DND-41 (cell line): ENCODE measurements around the gene PRR36.

ENCODE experiments used
- ATAC-seq: fragments of 200-7000 bp; cut with Tn5 transposase; 3 replicates; pipeline ENCODE4 v1.9.1; 2021; ENCODE audit warnings: low read depth; ENCODE audit not compliant: insufficient read depth
- DNase-seq: peaks from one replicate; pipeline ENCODE4 v3.0.0-alpha.2; 2020
- H2AFZ ChIP-seq: 2 replicates; pipeline ENCODE4 v1.6.0; 2012; ENCODE audit warnings: low read depth, low read length
- H3K27ac ChIP-seq: 2 replicates; pipeline ENCODE4 v1.5.1; 2012; ENCODE audit warnings: low read length, inconsistent platforms
- H3K27me3 ChIP-seq: fragments of 200-600 bp; sonication (generic); 2 replicates; pipeline ENCODE4 v1.6.0; 2012; ENCODE audit warnings: low read length, mild to moderate bottlenecking, inconsistent platforms; ENCODE audit not compliant: insufficient read depth, poor library complexity
- H3K36me3 ChIP-seq: 2 replicates; pipeline ENCODE4 v1.5.1; 2012; ENCODE audit warnings: low read length, inconsistent platforms; ENCODE audit not compliant: insufficient read depth
- H3K4me1 ChIP-seq: 2 replicates; pipeline ENCODE4 v1.5.1; 2012; ENCODE audit warnings: mild to moderate bottlenecking, low read length; ENCODE audit not compliant: insufficient read depth
- H3K4me2 ChIP-seq: 2 replicates; pipeline ENCODE4 v1.6.0; 2012; ENCODE audit warnings: mild to moderate bottlenecking, moderate library complexity, low read length, inconsistent platforms; ENCODE audit not compliant: insufficient read depth
- H3K4me3 ChIP-seq, 2 experiments: fragments of 200-600 bp in 1 of 2; shearing (Covaris generic) in 1 of 2; 2 replicates each; pipeline ENCODE4 v1.5.1; 2012 to 2016; ENCODE audit warnings: inconsistent platforms in 2 of 2, low read length in 2 of 2, mild to moderate bottlenecking in 2 of 2, low read depth in 1 of 2, moderate library complexity in 1 of 2
- H3K79me2 ChIP-seq: 2 replicates; pipeline ENCODE4 v1.6.0; 2012; ENCODE audit warnings: low read length, inconsistent platforms; ENCODE audit not compliant: insufficient read depth
- H3K9ac ChIP-seq: 2 replicates; pipeline ENCODE4 v1.6.0; 2012; ENCODE audit warnings: low read depth, mild to moderate bottlenecking, inconsistent platforms, low read length, moderate library complexity
- H3K9me3 ChIP-seq: 2 replicates; pipeline ENCODE4 v1.5.1; 2012; ENCODE audit warnings: low read length, moderate library complexity, mild to moderate bottlenecking, inconsistent platforms; ENCODE audit not compliant: insufficient read depth, severe bottlenecking
- H4K20me1 ChIP-seq: 2 replicates; pipeline ENCODE4 v1.6.0; 2012; ENCODE audit warnings: low read length; ENCODE audit not compliant: insufficient read depth
- CTCF ChIP-seq: IDR thresholded peaks from 2 replicates; pipeline ENCODE4 v1.5.1; 2012; ENCODE audit warnings: borderline replicate concordance, low read length, moderate library complexity, mild to moderate bottlenecking; ENCODE audit not compliant: poor library complexity, severe bottlenecking; ENCODE audit errors: extremely low read depth
- EZH2 ChIP-seq: IDR thresholded peaks from 3 replicates; pipeline ENCODE4 v1.6.1; 2012; ENCODE audit warnings: borderline replicate concordance, low read depth, mild to moderate bottlenecking, moderate library complexity, low read length, inconsistent platforms; ENCODE audit not compliant: severe bottlenecking

The PRR36 gene

GRCh38 chr19:7917267-7918061 is 43.3 kb upstream of the PRR36 start:
- no peak overlapping the region for H3K9ac ChIP-seq

GRCh38 chr19:7916955-7917266 is 42.7 kb upstream of the PRR36 start:
- DNase-seq (no peak), ATAC-seq (no peak)
- Histone ChIP-seq H3K9me3 (no peaks in the 10 kb centered on the region), H2AFZ (no peak overlapping the region), H4K20me1 (peaks cover 28% of the 10 kb centered on the region), H3K36me3 (peaks cover 17% of the 10 kb centered on the region), H3K27me3 (peaks cover 12% of the 10 kb centered on the region), H3K27ac (no peak overlapping the region), H3K4me2 (no peak overlapping the region), H3K79me2 (no peaks in the 10 kb centered on the region), H3K4me3 (no peak overlapping the region), H3K4me1 (peaks cover 28% of the 10 kb centered on the region), H3K9ac (no peak overlapping the region)
- TF ChIP-seq CTCF (no peak), EZH2 (no peak)

More at GRCh38 chr19:7917267-7918061, 43.3 kb upstream of the PRR36 start:
- peaks cover 26% of the 10 kb centered on the region for H4K20me1 ChIP-seq
- H3K9me3 ChIP-seq = no peaks in the 10 kb centered on the region
- no peak overlapping the region for H2AFZ ChIP-seq
- H3K4me1 ChIP-seq = peaks cover 33% of the 10 kb centered on the region
- DNase-seq = no peak
- no peaks in the 10 kb centered on the region for H3K79me2 ChIP-seq
- peaks cover 12% of the 10 kb centered on the region for H3K27me3 ChIP-seq
- H3K4me3 ChIP-seq = no peak overlapping the region
- no peak overlapping the region for H3K4me2 ChIP-seq
- no peak for TF ChIP-seq EZH2
- peak; percentile 19 for TF ChIP-seq CTCF
- no peak overlapping the region for H3K27ac ChIP-seq
- peaks cover 19% of the 10 kb centered on the region for H3K36me3 ChIP-seq
- no peak for ATAC-seq

- TF ChIP-seq CTCF (no peak), EZH2 (no peak)
- Histone ChIP-seq H3K4me2 (no peak overlapping the region), H3K27ac (no peak overlapping the region), H3K79me2 (no peaks in the 10 kb centered on the region), H3K36me3 (peaks cover 18% of the 10 kb centered on the region), H2AFZ (no peak overlapping the region), H3K9me3 (no peaks in the 10 kb centered on the region), H3K4me3 (no peak overlapping the region), H3K27me3 (peaks cover 12% of the 10 kb centered on the region), H3K4me1 (peaks cover 22% of the 10 kb centered on the region), H4K20me1 (peaks cover 28% of the 10 kb centered on the region), H3K9ac (no peak overlapping the region)
- ATAC-seq (no peak), DNase-seq (peak; percentile 24)
These were observed 42.1 kb upstream of the PRR36 start for GRCh38 chr19:7916103-7916954.
